Measurements from ENCODE around the gene GPX4.

Gene GPX4

GRCh38 chr19:1143828-1144399 is 40.1 kb downstream of the GPX4 start:
- H3K27me3 Mint-ChIP-seq (ENCODE audit: low read depth) = no peaks in the 10 kb centered on the region
- peaks cover 45% of the 10 kb centered on the region for H3K36me3 Mint-ChIP-seq (ENCODE audit: low read depth)
- H3K27ac Mint-ChIP-seq = no peak overlapping the region
- TF ChIP-seq CTCF (IDR thresholded peaks at IDR 0.05; ENCODE audit: unreplicated experiment in 3 of 3) = no peak
- H3K4me3 Mint-ChIP-seq = no peak overlapping the region
- H3K9me3 Mint-ChIP-seq = peaks cover 3% of the 10 kb centered on the region
- no peaks in the 10 kb centered on the region for H3K4me1 Mint-ChIP-seq

GRCh38 chr19:1144741-1145140 is 40.9 kb downstream of the GPX4 start:
- H3K4me1 Mint-ChIP-seq = no peaks in the 10 kb centered on the region
- H3K27me3 Mint-ChIP-seq (ENCODE audit: low read depth) = no peaks in the 10 kb centered on the region
- peaks cover 38% of the 10 kb centered on the region for H3K36me3 Mint-ChIP-seq (ENCODE audit: low read depth)
- TF ChIP-seq CTCF (IDR thresholded peaks at IDR 0.05; ENCODE audit: unreplicated experiment in 3 of 3) = no peak
- no peak overlapping the region for H3K4me3 Mint-ChIP-seq
- peaks cover 3% of the 10 kb centered on the region for H3K9me3 Mint-ChIP-seq
- peak overlapping the region in 2 of 3 experiments; percentile 7 to 70 for H3K27ac Mint-ChIP-seq

- Mint-ChIP-seq H3K36me3 (ENCODE audit: low read depth) (peaks cover 33% of the 10 kb centered on the region), H3K9me3 (peaks cover 3% of the 10 kb centered on the region), H3K4me1 (no peaks in the 10 kb centered on the region), H3K27me3 (ENCODE audit: low read depth) (no peaks in the 10 kb centered on the region), H3K27ac (peak overlapping the region in 1 of 3 experiments; percentile 85), H3K4me3 (no peak overlapping the region)
- no peak for TF ChIP-seq CTCF (IDR thresholded peaks at IDR 0.05; ENCODE audit: unreplicated experiment in 3 of 3)
These were observed 42.0 kb downstream of the GPX4 start for GRCh38 chr19:1145635-1146411.

GRCh38 chr19:1146412-1146699 is 42.6 kb downstream of the GPX4 start:
- TF ChIP-seq CTCF (IDR thresholded peaks at IDR 0.05; ENCODE audit: unreplicated experiment in 3 of 3) = no peak
- H3K4me1 Mint-ChIP-seq = no peaks in the 10 kb centered on the region
- H3K27ac Mint-ChIP-seq = peak overlapping the region in 1 of 3 experiments; percentile 85
- H3K36me3 Mint-ChIP-seq (ENCODE audit: low read depth) = peaks cover 31% of the 10 kb centered on the region
- H3K9me3 Mint-ChIP-seq = peaks cover 3% of the 10 kb centered on the region
- no peak overlapping the region for H3K4me3 Mint-ChIP-seq
- no peaks in the 10 kb centered on the region for H3K27me3 Mint-ChIP-seq (ENCODE audit: low read depth)

- no peak overlapping the region for H3K27ac Mint-ChIP-seq
- H3K9me3 Mint-ChIP-seq = peaks cover 3% of the 10 kb centered on the region
- peaks cover 2% of the 10 kb centered on the region for H3K4me1 Mint-ChIP-seq
- H3K36me3 Mint-ChIP-seq (ENCODE audit: low read depth) = peaks cover 28% of the 10 kb centered on the region
- H3K4me3 Mint-ChIP-seq = no peak overlapping the region
- H3K27me3 Mint-ChIP-seq (ENCODE audit: low read depth) = no peaks in the 10 kb centered on the region
- TF ChIP-seq CTCF (IDR thresholded peaks at IDR 0.05; ENCODE audit: unreplicated experiment in 3 of 3) = no peak
These were observed 43.3 kb downstream of the GPX4 start for GRCh38 chr19:1146858-1147780.
